Transverse colon (tissue), 4 donors: ENCODE data around the gene SFXN4. TPM values are rescaled to one million over a fixed set of nuclear protein-coding genes. Genes with fewer than 3 reads are reported as not detected.

Source experiments
- DNase-seq: peaks from one replicate; pipeline ENCODE4 v3.0.0-alpha.2; 2019
- H3K27ac ChIP-seq, 4 donors: fragments of 200-600 bp; sonication (generic); 2 replicates each; pipeline ENCODE4 v1.5.1; 2016 to 2018; ENCODE audit warnings: inconsistent platforms in 4 of 4
- H3K27me3 ChIP-seq: fragments of 200-600 bp; sonication (generic); 2 replicates; pipeline ENCODE4 v1.5.1; 2017; ENCODE audit warnings: inconsistent platforms
- H3K36me3 ChIP-seq, 4 donors: fragments of 200-600 bp; sonication (generic); 2 replicates each; pipeline ENCODE4 v1.5.1; 2017 to 2019; ENCODE audit warnings: inconsistent platforms in 4 of 4
- H3K4me1 ChIP-seq, 4 donors: fragments of 200-600 bp; sonication (generic); 2 replicates each; pipeline ENCODE4 v1.5.1; 2017 to 2020; ENCODE audit warnings: inconsistent platforms in 4 of 4
- H3K4me3 ChIP-seq, 4 donors: fragments of 200-600 bp; sonication (generic); 1 replicate in 1 of 4; 2 replicates in 3 of 4; pipeline versions ENCODE4 v1.5.1 to v1.6.1; 2017 to 2019; ENCODE audit warnings: inconsistent platforms in 4 of 4
- H3K9me3 ChIP-seq, 2 donors: fragments of 200-600 bp; sonication (generic); 2 replicates each; pipeline ENCODE4 v1.5.1; 2017 to 2019; ENCODE audit warnings: inconsistent platforms in 2 of 2
- CTCF ChIP-seq, 5 experiments: fragments of 200-600 bp in 3 of 5; fragments of 450-650 bp in 2 of 5; sonication (generic) in 3 of 5; IDR thresholded peaks; 1 replicate in 2 of 5; 2 replicates in 3 of 5; pipeline ENCODE4 v1.5.1; 2016 to 2017; ENCODE audit warnings: antibody characterized with exemption in 5 of 5, inconsistent platforms in 3 of 5, mild to moderate bottlenecking in 2 of 5, moderate library complexity in 1 of 5
- EP300 ChIP-seq: sonication (generic); formaldehyde crosslinking; IDR thresholded peaks from one replicate; pipeline ENCODE4 v1.6.1; 2017; ENCODE audit warnings: antibody characterized with exemption, low read depth
- POLR2A ChIP-seq: fragments of 450-650 bp; IDR thresholded peaks from one replicate; pipeline ENCODE4 v1.6.1; 2016; ENCODE audit warnings: antibody characterized with exemption, mild to moderate bottlenecking, moderate library complexity
- POLR2AphosphoS5 ChIP-seq, 3 donors: sonication (generic); formaldehyde crosslinking; IDR thresholded peaks; one replicate each; pipeline ENCODE4 v1.6.1; 2016; ENCODE audit warnings: antibody characterized with exemption in 3 of 3
- WGBS, 2 donors: methylation state at CpG; one replicate each; pipeline ENCODE4 v1.1.5; 2018; ENCODE audit warnings: low coverage in 1 of 2; 5-methylcytosine and 5-hydroxymethylcytosine counted together
- in situ Hi-C, 4 donors: fragments of 200-750 bp; cut with MboI; loops; one replicate each; pipeline versions ENCODE4 v1.15.0 to v1.15.1; 2017; ENCODE audit warnings: low sequenced_read_pairs in 3 of 4, low pct_ligation_motif_present in 1 of 4, low pct_unique_long_range_greater_than_20kb in 1 of 4
- intact Hi-C: fragments of 100-400 bp; cut with DNase I; formaldehyde crosslinking; loops from one replicate; pipeline ENCODE4 v1.15.1; 2023; ENCODE audit warnings: low total_unique reads
- total RNA-seq, 4 donors: library from RNA; depleted of rRNA; stranded (reverse); fragments of >200 nt; gene quantifications; one replicate each; pipeline ENCODE4 v1.1.0, GENCODE V29; 2016

SFXN4 gene
- total RNA-seq, 4 donors from 2014 or later: 15.0 to 61.3 (median 27.7) TPM

GRCh38 chr10:119103903-119104653, 61.4 kb downstream of the SFXN4 start, which contains the start of gene DENND10:
Gene DENND10 (plus strand): TSS chr10:119104113. CDS start chr10:119104143, 30 bp downstream.
- in situ Hi-C loops (no loop called here), intact Hi-C loops (no loop called here)
- no peaks in the 10 kb centered on the region for H3K27me3 ChIP-seq
- H3K27ac ChIP-seq: peak within 1 kb of the TSS; percentile 92 to 95 (median 94)
- no peaks in the 10 kb centered on the region for H3K9me3 ChIP-seq
- TF ChIP-seq EP300: no peak
- TF ChIP-seq POLR2A: peak; percentile 88
- peak in 1 of 5 experiments; percentile 25 for TF ChIP-seq CTCF (IDR thresholded peaks at IDR 0.05)
- TF ChIP-seq POLR2AphosphoS5 (IDR thresholded peaks at IDR 0.05): peak; percentile 91 to 95 (median 94)
- 2% methylated on average over 37 of the region's 91 CpGs; no CpG with 5 or more reads in 1 of the 2 donors for WGBS, 2 donors
- peaks cover 0 to 14% (median 5%) of the 10 kb centered on the region in 4 donors for H3K36me3 ChIP-seq
- peak; percentile 87 for DNase-seq
- H3K4me1 ChIP-seq: peaks cover 10 to 31% (median 19%) of the 10 kb centered on the region in 4 donors
- peak within 1 kb of the TSS; percentile 96 to 100 (median 96) for H3K4me3 ChIP-seq

- H3K9me3 ChIP-seq: no peaks in the 10 kb centered on the region
- H3K4me3 ChIP-seq: peak overlapping the region in 1 of 4 donors; percentile 96
- no peak for DNase-seq
- H3K27ac ChIP-seq: peak overlapping the region; percentile 92 to 95 (median 94)
- 57 to 58% methylated on average over 8 to 12 of the region's 12 CpGs for whole genome bisulfite sequencing, 2 donors
- H3K36me3 ChIP-seq: peaks cover 0 to 7% (median 2%) of the 10 kb centered on the region in 4 donors
- TF ChIP-seq EP300 (no peak), CTCF (IDR thresholded peaks at IDR 0.05) (no peak), POLR2A (no peak), POLR2AphosphoS5 (IDR thresholded peaks at IDR 0.05) (no peak)
- peaks cover 10 to 31% (median 19%) of the 10 kb centered on the region in 4 donors for H3K4me1 ChIP-seq
- H3K27me3 ChIP-seq: no peaks in the 10 kb centered on the region
- in situ Hi-C loops: no loop called here
- intact Hi-C loops: no loop called here
Measured at GRCh38 chr10:119103241-119103902, 62.1 kb downstream of the SFXN4 start.

- H3K4me1 ChIP-seq: peaks cover 10 to 31% (median 19%) of the 10 kb centered on the region in 4 donors
- no peak for TF ChIP-seq EP300
- TF ChIP-seq POLR2A: no peak
- no peak for TF ChIP-seq CTCF (IDR thresholded peaks at IDR 0.05)
- TF ChIP-seq POLR2AphosphoS5 (IDR thresholded peaks at IDR 0.05): no peak
- no peaks in the 10 kb centered on the region for H3K9me3 ChIP-seq
- WGBS, 2 donors: 58 to 70% methylated on average over 2 to 10 of the region's 10 CpGs
- in situ Hi-C loops: no loop called here
- no peak for DNase-seq
- intact Hi-C loops: no loop called here
- H3K4me3 ChIP-seq: no peak overlapping the region
- H3K27me3 ChIP-seq: no peaks in the 10 kb centered on the region
- no peaks in the 10 kb centered on the region for H3K36me3 ChIP-seq
- H3K27ac ChIP-seq: peak overlapping the region; percentile 78 to 83 (median 79)
Measured at GRCh38 chr10:119101366-119102098, 64.0 kb downstream of the SFXN4 start.
